ENCODE results near the gene HERPUD1. TPM values are rescaled to one million over a fixed set of nuclear protein-coding genes. Genes with fewer than 3 reads are reported as not detected.

Gene HERPUD1
- total RNA-seq, 1 donor from 2014 or later, result 32.9 TPM

DNA sequence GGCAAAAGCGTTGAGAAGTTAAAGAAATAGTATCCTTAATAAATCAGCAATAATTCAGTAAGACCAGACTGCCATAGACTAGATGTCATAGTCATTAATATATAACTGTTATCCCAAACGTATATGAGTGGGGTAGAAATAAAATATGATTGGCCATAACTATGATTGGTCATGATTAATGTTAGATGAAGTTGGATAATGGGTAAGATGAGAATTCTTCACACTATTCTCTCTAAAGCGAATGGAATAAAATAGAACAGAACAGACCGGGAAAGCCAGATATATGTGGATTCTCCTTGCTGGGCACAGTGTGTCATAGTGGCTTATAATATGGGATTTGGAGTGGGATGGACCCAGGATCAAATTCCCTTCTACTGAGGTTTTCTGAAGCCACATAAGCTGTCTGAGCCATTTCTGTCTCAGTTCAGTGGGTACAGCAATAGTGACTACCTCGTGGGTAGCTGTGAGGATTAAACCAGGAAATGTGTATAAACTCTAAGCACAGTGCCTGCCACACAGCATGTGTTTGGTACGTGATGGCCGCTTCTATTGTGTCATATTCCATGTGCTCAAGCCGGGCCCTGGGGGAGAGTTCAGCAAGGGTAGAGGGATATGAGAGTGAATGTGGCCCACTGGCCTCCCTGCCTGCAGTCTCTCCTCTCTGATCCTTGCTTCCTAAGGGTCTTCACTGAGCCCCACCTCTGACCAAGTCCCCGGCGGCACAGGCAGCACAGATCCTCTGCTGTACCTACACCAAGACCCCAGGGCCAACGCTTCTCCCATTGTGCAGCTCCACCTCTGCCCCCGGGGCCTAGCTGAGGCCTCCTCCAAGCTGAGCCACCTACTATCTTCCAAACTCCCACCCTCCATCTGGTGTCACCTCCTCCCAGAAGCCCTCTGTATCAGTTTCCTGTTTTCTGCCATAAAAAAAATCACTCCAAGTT lies 33.5 kb downstream of the HERPUD1 start:
- DNase-seq (ENCODE audit: low read depth, low spot score), result no peak
- Mint-ChIP-seq H3K27me3 (ENCODE audit: low read depth) (no peaks in the 10 kb centered on the region), H3K36me3 (ENCODE audit: low read depth) (no peaks in the 10 kb centered on the region), H3K4me1 (no peaks in the 10 kb centered on the region), H3K4me3 (no peak overlapping the region), H3K27ac (ENCODE audit: unreplicated experiment) (peak overlapping the region; percentile 81), H3K9me3 (no peaks in the 10 kb centered on the region)
- no peak for TF ChIP-seq CTCF (conservative IDR thresholded peaks at IDR 0.05)

DNA sequence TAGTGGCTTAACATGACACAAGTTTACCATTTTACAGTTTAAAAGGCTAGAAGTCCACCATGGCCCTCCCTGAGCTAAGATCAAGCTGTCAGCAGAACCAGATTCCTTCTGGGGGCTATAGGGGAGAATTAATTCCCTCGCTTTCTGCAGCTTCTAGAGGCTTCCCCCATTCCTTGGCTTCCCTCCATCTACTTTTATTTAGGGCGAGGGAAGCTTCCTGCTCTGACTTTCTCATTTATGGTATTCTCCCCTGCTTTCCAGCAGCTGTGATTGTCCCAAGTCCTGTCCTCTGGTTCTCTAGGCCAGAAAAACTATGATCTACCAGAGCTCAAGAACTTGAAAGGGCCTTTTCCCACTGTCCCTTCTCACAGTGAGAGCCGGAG lies 34.1 kb downstream of the HERPUD1 start:
- Mint-ChIP-seq H3K4me3 (no peak overlapping the region), H3K27me3 (ENCODE audit: low read depth) (no peaks in the 10 kb centered on the region), H3K9me3 (no peaks in the 10 kb centered on the region), H3K4me1 (no peaks in the 10 kb centered on the region), H3K36me3 (ENCODE audit: low read depth) (no peaks in the 10 kb centered on the region), H3K27ac (ENCODE audit: unreplicated experiment) (peak overlapping the region; percentile 81)
- TF ChIP-seq CTCF (conservative IDR thresholded peaks at IDR 0.05), result no peak
- no peak for DNase-seq (ENCODE audit: low read depth, low spot score)

GRCh38 chr16:56967733-56968132 lies 35.8 kb downstream of the HERPUD1 start:
- Mint-ChIP-seq H3K4me3 (no peak overlapping the region), H3K9me3 (no peaks in the 10 kb centered on the region), H3K27ac (ENCODE audit: unreplicated experiment) (no peak overlapping the region), H3K36me3 (ENCODE audit: low read depth) (no peaks in the 10 kb centered on the region), H3K27me3 (ENCODE audit: low read depth) (no peaks in the 10 kb centered on the region), H3K4me1 (no peaks in the 10 kb centered on the region)
- no peak for TF ChIP-seq CTCF (conservative IDR thresholded peaks at IDR 0.05)
- no peak for DNase-seq (ENCODE audit: low read depth, low spot score)

- Mint-ChIP-seq H3K27ac (ENCODE audit: unreplicated experiment) (no peak overlapping the region), H3K36me3 (ENCODE audit: low read depth) (no peaks in the 10 kb centered on the region), H3K9me3 (no peaks in the 10 kb centered on the region), H3K4me1 (no peaks in the 10 kb centered on the region), H3K4me3 (no peak overlapping the region), H3K27me3 (ENCODE audit: low read depth) (peaks cover 5% of the 10 kb centered on the region)
- no peak for DNase-seq (ENCODE audit: low read depth, low spot score)
- TF ChIP-seq CTCF (conservative IDR thresholded peaks at IDR 0.05), result no peak
Measured at GRCh38 chr16:56969769-56970168, 37.8 kb downstream of the HERPUD1 start.

GRCh38 chr16:56970934-56971767 lies 39.2 kb downstream of the HERPUD1 start:
- DNase-seq (ENCODE audit: low read depth, low spot score), result no peak
- Mint-ChIP-seq H3K36me3 (ENCODE audit: low read depth) (no peaks in the 10 kb centered on the region), H3K4me1 (no peaks in the 10 kb centered on the region), H3K27me3 (ENCODE audit: low read depth) (peaks cover 7% of the 10 kb centered on the region), H3K9me3 (no peaks in the 10 kb centered on the region), H3K4me3 (no peak overlapping the region), H3K27ac (ENCODE audit: unreplicated experiment) (no peak overlapping the region)
- no peak for TF ChIP-seq CTCF (conservative IDR thresholded peaks at IDR 0.05)
